WTC11 (cell line): ENCODE data around the gene ZNF525. TPM values are rescaled to one million over a fixed set of nuclear protein-coding genes. Genes with fewer than 3 reads are reported as not detected.
A peak's percentile ranks its signal among the peaks of the same experiment; 100 is the strongest.

ENCODE experiments used
- ATAC-seq: fragments of 200-7000 bp; cut with Tn5 transposase; 2 replicates; pipeline ENCODE4 v1.10.0; 2021; ENCODE audit warnings: mild to moderate bottlenecking, moderate library complexity
- CTCF ChIA-PET: fragments of 300-600 bp; sonication (Branson Sonifier 250); formaldehyde crosslinking; loops from one replicate; lab custom pipeline; 2021; ENCODE audit warnings: antibody characterized with exemption; lab: Charles Lee
- POLR2A ChIA-PET: fragments of 350-600 bp; sonication (Branson Sonifier 250); formaldehyde crosslinking; loops from one replicate; lab custom pipeline; 2021; ENCODE audit warnings: antibody characterized with exemption; lab: Charles Lee
- DNase-seq: peaks from one replicate; pipeline ENCODE4 v3.0.0; 2021; ENCODE audit warnings: low spot score
- H3K27ac Mint-ChIP-seq: 2 replicates; pipeline ENCODE4 v1.8.0; 2021; ENCODE audit warnings: mixed read lengths
- H3K27me3 Mint-ChIP-seq: 2 replicates; pipeline ENCODE4 v1.8.0; 2021; ENCODE audit warnings: low read depth, mild to moderate bottlenecking, moderate library complexity, mixed read lengths
- H3K36me3 Mint-ChIP-seq: 2 replicates; pipeline ENCODE4 v1.8.0; 2021; ENCODE audit warnings: mixed read lengths
- H3K4me1 Mint-ChIP-seq: 2 replicates; pipeline ENCODE4 v1.8.0; 2022; ENCODE audit warnings: mixed read lengths
- H3K4me3 Mint-ChIP-seq: 2 replicates; pipeline ENCODE4 v1.8.0; 2021; ENCODE audit warnings: mild to moderate bottlenecking, moderate library complexity, mixed read lengths
- H3K9me3 Mint-ChIP-seq: 2 replicates; pipeline ENCODE4 v1.8.0; 2021; ENCODE audit warnings: mixed read lengths
- ATF2 ChIP-seq: sonication (generic); formaldehyde crosslinking; IDR thresholded peaks from 2 replicates; pipeline ENCODE4 v1.8.1; 2022; ENCODE audit warnings: low read depth, missing genetic modification reagents, borderline replicate concordance
- FOXJ3 ChIP-seq: sonication (generic); formaldehyde crosslinking; IDR thresholded peaks from 2 replicates; pipeline ENCODE4 v1.9.0; 2021; ENCODE audit warnings: missing genetic modification reagents, mild to moderate bottlenecking, borderline replicate concordance
- FOXK1 ChIP-seq: sonication (generic); formaldehyde crosslinking; IDR thresholded peaks from 2 replicates; pipeline ENCODE4 v1.8.0; 2022; ENCODE audit warnings: mild to moderate bottlenecking, moderate library complexity, missing genetic modification reagents
- FOXP4 ChIP-seq: sonication (generic); formaldehyde crosslinking; IDR thresholded peaks from 2 replicates; pipeline ENCODE4 v1.8.0; 2022; ENCODE audit warnings: mild to moderate bottlenecking, missing genetic modification reagents
- MLX ChIP-seq: sonication (generic); formaldehyde crosslinking; IDR thresholded peaks from 2 replicates; pipeline ENCODE4 v1.8.1; 2023; ENCODE audit warnings: mild to moderate bottlenecking, missing genetic modification reagents, moderate library complexity
- NR3C1 ChIP-seq: sonication (generic); formaldehyde crosslinking; conservative IDR thresholded peaks from 2 replicates; pipeline ENCODE4 v1.8.1; 2023; ENCODE audit warnings: low read depth, mild to moderate bottlenecking, missing genetic modification reagents
- PRRX2 ChIP-seq: fragments of 250-450 bp; sonication (Bioruptor Pico); IDR thresholded peaks from 2 replicates; pipeline ENCODE4 v1.8.0; 2021; ENCODE audit warnings: mild to moderate bottlenecking
- RORB ChIP-seq: fragments of 250-450 bp; sonication (Bioruptor Pico); IDR thresholded peaks from 2 replicates; pipeline ENCODE4 v1.9.0; 2021; ENCODE audit warnings: mild to moderate bottlenecking
- SP1 ChIP-seq: sonication (generic); formaldehyde crosslinking; conservative IDR thresholded peaks from 2 replicates; pipeline ENCODE4 v1.8.1; 2022; ENCODE audit warnings: missing genetic modification reagents
- TCF7 ChIP-seq: sonication (generic); formaldehyde crosslinking; IDR thresholded peaks from 2 replicates; pipeline ENCODE4 v1.8.0; 2022; ENCODE audit warnings: mild to moderate bottlenecking, low read depth, missing genetic modification reagents, moderate library complexity
- TEAD1 ChIP-seq: sonication (generic); formaldehyde crosslinking; IDR thresholded peaks from 2 replicates; pipeline ENCODE4 v1.8.0; 2022; ENCODE audit warnings: mild to moderate bottlenecking, missing genetic modification reagents
- ZNF121 ChIP-seq: sonication (generic); formaldehyde crosslinking; IDR thresholded peaks from 2 replicates; pipeline ENCODE4 v1.8.0; 2023; ENCODE audit warnings: missing genetic modification reagents
- ZNF396 ChIP-seq: fragments of 250-450 bp; sonication (Bioruptor Pico); IDR thresholded peaks from 2 replicates; pipeline ENCODE4 v1.8.0; 2021; ENCODE audit warnings: mild to moderate bottlenecking, moderate library complexity, borderline replicate concordance
- ZNF423 ChIP-seq: fragments of 250-450 bp; sonication (Bioruptor Pico); IDR thresholded peaks from 2 replicates; pipeline ENCODE4 v2.1.2; 2022; ENCODE audit warnings: mild to moderate bottlenecking, moderate library complexity
- total RNA-seq: library from RNA; stranded (reverse); gene quantifications from 3 replicates; pipeline ENCODE4 v1.2.3, GENCODE V29; 2021
- TF ChIP-seq, protein P1 (sequence below): sonication (generic); formaldehyde crosslinking; conservative IDR thresholded peaks from 2 replicates; pipeline ENCODE4 v1.8.1; 2022; ENCODE audit warnings: mild to moderate bottlenecking, missing genetic modification reagents
- TF ChIP-seq, protein P2 (sequence below): sonication (generic); formaldehyde crosslinking; IDR thresholded peaks from 2 replicates; pipeline ENCODE4 v1.8.1; 2023; ENCODE audit warnings: mild to moderate bottlenecking, moderate library complexity, missing genetic modification reagents

The ZNF525 gene
- total RNA-seq, 1 experiment from 2014 or later = 59.7 TPM

DNA sequence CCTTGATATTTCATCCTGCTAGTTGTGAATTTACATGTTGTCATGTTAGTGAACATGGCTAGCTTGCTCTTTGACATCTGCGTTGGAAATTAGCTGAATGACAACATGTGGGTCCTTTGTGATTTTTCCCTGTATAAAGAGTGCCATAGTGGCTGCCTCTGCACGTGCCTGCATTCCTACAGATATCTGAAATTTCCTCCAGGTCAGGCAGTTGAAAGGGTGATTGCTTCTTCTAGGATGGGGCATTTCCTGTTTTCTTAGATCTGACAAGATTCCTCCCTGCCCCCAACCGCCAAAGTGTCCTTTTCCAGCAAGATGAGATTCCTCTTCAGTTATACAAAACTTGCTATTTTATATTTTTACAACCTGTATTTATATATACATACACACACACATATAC lies 8.8 kb downstream of the ZNF525 start:
- POLR2A ChIA-PET = no interaction called here
- Mint-ChIP-seq H3K4me1 (peaks cover 56% of the 10 kb centered on the region), H3K4me3 (peak overlapping the region; percentile 20), H3K27me3 (no peaks in the 10 kb centered on the region), H3K27ac (peak overlapping the region; percentile 88), H3K36me3 (peaks cover 66% of the 10 kb centered on the region), H3K9me3 (peaks cover 2% of the 10 kb centered on the region)
- CTCF ChIA-PET = no interaction called here
- TF ChIP-seq, protein P1, sequence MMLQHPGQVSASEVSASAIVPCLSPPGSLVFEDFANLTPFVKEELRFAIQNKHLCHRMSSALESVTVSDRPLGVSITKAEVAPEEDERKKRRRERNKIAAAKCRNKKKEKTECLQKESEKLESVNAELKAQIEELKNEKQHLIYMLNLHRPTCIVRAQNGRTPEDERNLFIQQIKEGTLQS = no peak
- TF ChIP-seq SP1 (CRISPR knock-in tag) (no peak), FOXJ3 (no peak), FOXK1 (CRISPR knock-in tag) (0 out of 2 replicates have a peak, but pooled peaks have one; percentile 17), TEAD1 (CRISPR knock-in tag) (peak; percentile 35; the same call in 1 of the 2 replicates), FOXP4 (peak; percentile 59; the same call in 1 of the 2 replicates)
- ATAC-seq = peak; percentile 58; the same call in 1 of the 2 replicates
- DNase-seq = no peak

GRCh38 chr19:53374743-53375142 lies 9.2 kb downstream of the ZNF525 start:
- Mint-ChIP-seq H3K4me1 (peaks cover 54% of the 10 kb centered on the region), H3K27ac (peak overlapping the region; percentile 34; the same call in 1 of the 2 replicates), H3K9me3 (peaks cover 5% of the 10 kb centered on the region)
- POLR2A ChIA-PET = no interaction called here
- TF ChIP-seq ZNF423 = no peak
- TF ChIP-seq RORB (CRISPR knock-in tag) = no peak
- TF ChIP-seq ZNF121 = peak; percentile 90
- TF ChIP-seq, all 79 proteins: peak for 1
- DNase-seq = no peak
- H3K27me3 Mint-ChIP-seq = no peaks in the 10 kb centered on the region
- no peak overlapping the region for H3K4me3 Mint-ChIP-seq
- CTCF ChIA-PET = no interaction called here
- peaks cover 71% of the 10 kb centered on the region for H3K36me3 Mint-ChIP-seq
- no peak for ATAC-seq

- peaks cover 100% of the 10 kb centered on the region for H3K36me3 Mint-ChIP-seq
- no peak for TF ChIP-seq ATF2 (CRISPR knock-in tag)
- TF ChIP-seq PRRX2 (CRISPR knock-in tag) = no peak
- no peak for TF ChIP-seq NR3C1 (CRISPR knock-in tag)
- TF ChIP-seq TCF7 (CRISPR knock-in tag) = no peak
- no peak for TF ChIP-seq RORB (CRISPR knock-in tag)
- TF ChIP-seq ZNF396 (CRISPR knock-in tag) = no peak
- TF ChIP-seq TEAD1 (CRISPR knock-in tag) = no peak
- TF ChIP-seq, protein P2, sequence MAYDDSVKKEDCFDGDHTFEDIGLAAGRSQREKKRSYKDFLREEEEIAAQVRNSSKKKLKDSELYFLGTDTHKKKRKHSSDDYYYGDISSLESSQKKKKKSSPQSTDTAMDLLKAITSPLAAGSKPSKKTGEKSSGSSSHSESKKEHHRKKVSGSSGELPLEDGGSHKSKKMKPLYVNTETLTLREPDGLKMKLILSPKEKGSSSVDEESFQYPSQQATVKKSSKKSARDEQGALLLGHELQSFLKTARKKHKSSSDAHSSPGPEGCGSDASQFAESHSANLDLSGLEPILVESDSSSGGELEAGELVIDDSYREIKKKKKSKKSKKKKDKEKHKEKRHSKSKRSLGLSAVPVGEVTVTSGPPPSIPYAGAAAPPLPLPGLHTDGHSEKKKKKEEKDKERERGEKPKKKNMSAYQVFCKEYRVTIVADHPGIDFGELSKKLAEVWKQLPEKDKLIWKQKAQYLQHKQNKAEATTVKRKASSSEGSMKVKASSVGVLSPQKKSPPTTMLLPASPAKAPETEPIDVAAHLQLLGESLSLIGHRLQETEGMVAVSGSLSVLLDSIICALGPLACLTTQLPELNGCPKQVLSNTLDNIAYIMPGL (CRISPR knock-in tag) = no peak
- TF ChIP-seq MLX (CRISPR knock-in tag) = no peak
- TF ChIP-seq, all 79 proteins: peak for 0
- Mint-ChIP-seq H3K4me1 (peaks cover 3% of the 10 kb centered on the region), H3K9me3 (peaks cover 62% of the 10 kb centered on the region), H3K27me3 (no peaks in the 10 kb centered on the region), H3K27ac (no peak overlapping the region), H3K4me3 (no peak overlapping the region)
- no peak for ATAC-seq
- ChIA-PET CTCF (no interaction called here), POLR2A (no interaction called here)
- no peak for DNase-seq
Observed at GRCh38 chr19:53381376-53381775, 15.9 kb downstream of the ZNF525 start.
